ENCODE data around the gene CDK6. TPM values are rescaled to one million over a fixed set of nuclear protein-coding genes. Genes with fewer than 3 reads are reported as not detected.

Gene CDK6
- polyA plus RNA-seq, 1 donor (not counting 4 experiments of a cell fraction or from before 2014, with no cell fraction given) = 53.5 TPM

DNA sequence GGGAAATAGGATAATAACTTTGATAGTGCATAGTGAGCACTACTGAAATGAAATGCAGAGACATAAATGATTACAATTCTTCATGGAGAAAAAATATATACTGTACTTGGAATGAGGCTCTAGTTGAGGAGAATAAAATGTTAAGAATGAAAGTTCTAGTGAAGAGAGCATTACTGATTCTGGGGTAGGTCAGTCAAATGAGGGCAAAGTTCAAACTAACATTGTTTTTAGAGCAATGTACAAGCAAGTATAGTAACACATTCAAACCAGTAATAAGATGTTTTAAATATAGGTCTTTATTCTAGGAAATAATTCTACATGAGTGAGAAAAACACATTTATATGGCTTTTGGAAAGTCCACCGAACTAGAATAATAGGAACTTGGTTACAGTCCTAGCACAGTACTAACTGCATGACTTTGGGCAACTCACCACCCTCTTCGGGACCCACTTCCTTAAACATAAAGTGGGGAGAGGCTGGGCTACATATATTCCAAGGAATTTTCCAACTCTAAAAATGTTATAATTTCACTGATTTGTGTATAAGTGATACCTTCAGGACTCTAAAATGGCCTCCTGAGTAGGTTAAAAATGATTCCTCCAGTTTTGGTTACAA lies 86.4 kb downstream of the CDK6 start:
- peaks cover 74% of the 10 kb centered on the region for H3K4me1 ChIP-seq (ENCODE audit: control insufficient read depth, extremely low read depth, insufficient read depth, low read length)
- dilution Hi-C loops (cut with MboI; ENCODE audit: extremely low pct_ligation_motif_present, low sequenced_read_pairs) = no loop called here
- no peak overlapping the region for H3K4me3 ChIP-seq (ENCODE audit: control insufficient read depth in 2 of 3, extremely low read depth in 1 of 3, insufficient read depth in 2 of 3, low read depth in 1 of 3, low read length in 3 of 3)
- H3K4me2 ChIP-seq (ENCODE audit: control insufficient read depth, extremely low read depth, insufficient read depth, low read depth, low read length) = no peak overlapping the region
- peaks cover 0 to 3% of the 10 kb centered on the region in 2 experiments for H3K36me3 ChIP-seq (ENCODE audit: control insufficient read depth in 2 of 2, extremely low read depth in 1 of 2, insufficient read depth in 2 of 2, low read length in 2 of 2)
- H3K27ac ChIP-seq (ENCODE audit: control insufficient read depth, insufficient read depth, low read length) = no peak overlapping the region
- H4K20me1 ChIP-seq (ENCODE audit: control insufficient read depth, extremely low read depth, insufficient read depth, low read length) = no peaks in the 10 kb centered on the region
- no peak overlapping the region for H3K9ac ChIP-seq (ENCODE audit: control insufficient read depth, extremely low read depth, insufficient read depth, low read length)
- no peaks in the 10 kb centered on the region for H3K9me1 ChIP-seq (ENCODE audit: control insufficient read depth, extremely low read depth, insufficient read depth, low read length)
- TF ChIP-seq, protein P1, sequence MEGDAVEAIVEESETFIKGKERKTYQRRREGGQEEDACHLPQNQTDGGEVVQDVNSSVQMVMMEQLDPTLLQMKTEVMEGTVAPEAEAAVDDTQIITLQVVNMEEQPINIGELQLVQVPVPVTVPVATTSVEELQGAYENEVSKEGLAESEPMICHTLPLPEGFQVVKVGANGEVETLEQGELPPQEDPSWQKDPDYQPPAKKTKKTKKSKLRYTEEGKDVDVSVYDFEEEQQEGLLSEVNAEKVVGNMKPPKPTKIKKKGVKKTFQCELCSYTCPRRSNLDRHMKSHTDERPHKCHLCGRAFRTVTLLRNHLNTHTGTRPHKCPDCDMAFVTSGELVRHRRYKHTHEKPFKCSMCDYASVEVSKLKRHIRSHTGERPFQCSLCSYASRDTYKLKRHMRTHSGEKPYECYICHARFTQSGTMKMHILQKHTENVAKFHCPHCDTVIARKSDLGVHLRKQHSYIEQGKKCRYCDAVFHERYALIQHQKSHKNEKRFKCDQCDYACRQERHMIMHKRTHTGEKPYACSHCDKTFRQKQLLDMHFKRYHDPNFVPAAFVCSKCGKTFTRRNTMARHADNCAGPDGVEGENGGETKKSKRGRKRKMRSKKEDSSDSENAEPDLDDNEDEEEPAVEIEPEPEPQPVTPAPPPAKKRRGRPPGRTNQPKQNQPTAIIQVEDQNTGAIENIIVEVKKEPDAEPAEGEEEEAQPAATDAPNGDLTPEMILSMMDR (optimal IDR thresholded peaks at IDR 0.05 in 1 of 3, IDR thresholded peaks at IDR 0.05 in 1 of 3, conservative IDR thresholded peaks at IDR 0.05 in 1 of 3; ENCODE audit: extremely low read depth in 1 of 3, insufficient read depth in 2 of 3, low read length in 3 of 3) = no peak
- TF ChIP-seq EZH2 (IDR thresholded peaks at IDR 0.05; ENCODE audit: low read length) = no peak
- no peaks in the 10 kb centered on the region for H3K27me3 ChIP-seq (ENCODE audit: control insufficient read depth, extremely low read depth, insufficient read depth, low read length)
- no peak overlapping the region for H2AFZ ChIP-seq (ENCODE audit: control insufficient read depth, low read length)
- no peaks in the 10 kb centered on the region for H3K9me3 ChIP-seq (ENCODE audit: control insufficient read depth, low read depth, low read length)
- no peak for DNase-seq (ENCODE audit: low read depth, low spot score)
- FAIRE-seq = no peak
- peaks cover 63% of the 10 kb centered on the region for H3K79me2 ChIP-seq (ENCODE audit: control insufficient read depth, insufficient read depth, low read length)

- Histone ChIP-seq H3K9me3 (ENCODE audit: control insufficient read depth, low read depth, low read length) (no peaks in the 10 kb centered on the region), H3K4me3 (ENCODE audit: control insufficient read depth in 2 of 3, extremely low read depth in 1 of 3, insufficient read depth in 2 of 3, low read depth in 1 of 3, low read length in 3 of 3) (no peak overlapping the region), H3K27me3 (ENCODE audit: control insufficient read depth, extremely low read depth, insufficient read depth, low read length) (no peaks in the 10 kb centered on the region), H3K4me2 (ENCODE audit: control insufficient read depth, extremely low read depth, insufficient read depth, low read depth, low read length) (no peak overlapping the region), H3K4me1 (ENCODE audit: control insufficient read depth, extremely low read depth, insufficient read depth, low read length) (peaks cover 68% of the 10 kb centered on the region), H4K20me1 (ENCODE audit: control insufficient read depth, extremely low read depth, insufficient read depth, low read length) (no peaks in the 10 kb centered on the region), H2AFZ (ENCODE audit: control insufficient read depth, low read length) (no peak overlapping the region), H3K9me1 (ENCODE audit: control insufficient read depth, extremely low read depth, insufficient read depth, low read length) (no peaks in the 10 kb centered on the region), H3K36me3 (ENCODE audit: control insufficient read depth in 2 of 2, extremely low read depth in 1 of 2, insufficient read depth in 2 of 2, low read length in 2 of 2) (peaks cover 0 to 8% of the 10 kb centered on the region in 2 experiments), H3K9ac (ENCODE audit: control insufficient read depth, extremely low read depth, insufficient read depth, low read length) (no peak overlapping the region), H3K27ac (ENCODE audit: control insufficient read depth, insufficient read depth, low read length) (peak overlapping the region; percentile 24), H3K79me2 (ENCODE audit: control insufficient read depth, insufficient read depth, low read length) (peaks cover 63% of the 10 kb centered on the region)
- no peak for FAIRE-seq
- dilution Hi-C loops (cut with MboI; ENCODE audit: extremely low pct_ligation_motif_present, low sequenced_read_pairs) = no loop called here
- TF ChIP-seq, protein P1 (optimal IDR thresholded peaks at IDR 0.05 in 1 of 3, IDR thresholded peaks at IDR 0.05 in 1 of 3, conservative IDR thresholded peaks at IDR 0.05 in 1 of 3; ENCODE audit: extremely low read depth in 1 of 3, insufficient read depth in 2 of 3, low read length in 3 of 3) = no peak
- TF ChIP-seq EZH2 (IDR thresholded peaks at IDR 0.05; ENCODE audit: low read length) = no peak
- DNase-seq (ENCODE audit: low read depth, low spot score) = no peak
Measured at GRCh38 chr7:92749327-92749755, 87.0 kb downstream of the CDK6 start.

Data from keratinocyte (primary cell).